HG03108 (cell line): Measurements from ENCODE around the gene KLHL34.

Source experiments
- ATAC-seq: cut with Tn5 transposase; IDR thresholded peaks from one replicate; pipeline ENCODE4 v1.9.1; 2021; ENCODE audit warnings: moderate library complexity; ENCODE audit not compliant: unreplicated experiment

KLHL34 gene

GRCh38 chrX:21658152-21658737, at the start of gene KLHL34:
KLHL34 (minus strand) TSS chrX:21658330; CDS start chrX:21657788, 542 bp downstream.
- ATAC-seq = no peak

- no peak for ATAC-seq
Observed at GRCh38 chrX:21705225-21705624, 47.1 kb upstream of the KLHL34 start.

- ATAC-seq = no peak
Observed at GRCh38 chrX:21702725-21703124, 44.6 kb upstream of the KLHL34 start.

- no peak for ATAC-seq
Observed at GRCh38 chrX:21700967-21701366, 42.8 kb upstream of the KLHL34 start.

- ATAC-seq = no peak
Observed at GRCh38 chrX:21700275-21700674, 42.1 kb upstream of the KLHL34 start.

GRCh38 chrX:21699136-21699535, 41.0 kb upstream of the KLHL34 start:
- ATAC-seq = no peak

- no peak for ATAC-seq
Observed at GRCh38 chrX:21698272-21698671, 40.1 kb upstream of the KLHL34 start.

- no peak for ATAC-seq
Observed at GRCh38 chrX:21691512-21692018, 33.4 kb upstream of the KLHL34 start.

GRCh38 chrX:21683941-21684340, 25.8 kb upstream of the KLHL34 start:
- no peak for ATAC-seq

- no peak for ATAC-seq
Observed at GRCh38 chrX:21678048-21678612, 20.0 kb upstream of the KLHL34 start.

GRCh38 chrX:21675931-21676330, 17.8 kb upstream of the KLHL34 start:
- no peak for ATAC-seq

- no peak for ATAC-seq
Observed at GRCh38 chrX:21674430-21675186, 16.5 kb upstream of the KLHL34 start.

- no peak for ATAC-seq
Observed at GRCh38 chrX:21666679-21667078, 8.5 kb upstream of the KLHL34 start.

GRCh38 chrX:21666252-21666651, 8.1 kb upstream of the KLHL34 start:
- ATAC-seq = no peak

- ATAC-seq = no peak
Observed at GRCh38 chrX:21662761-21663160, 4.6 kb upstream of the KLHL34 start.

GRCh38 chrX:21661316-21661715, 3.2 kb upstream of the KLHL34 start:
- no peak for ATAC-seq

GRCh38 chrX:21660156-21660555, 2.0 kb upstream of the KLHL34 start:
- no peak for ATAC-seq

GRCh38 chrX:21659320-21659719, 1.2 kb upstream of the KLHL34 start:
- no peak for ATAC-seq

GRCh38 chrX:21658746-21659145, 616 bp upstream of the KLHL34 start:
- ATAC-seq = no peak

- ATAC-seq = no peak
Observed at GRCh38 chrX:21657318-21658151, 595 bp downstream of the KLHL34 start.

- ATAC-seq = no peak
Observed at GRCh38 chrX:21656587-21657317, 1.4 kb downstream of the KLHL34 start.
